Measurements from ENCODE around the gene HIBADH. TPM values are rescaled to one million over a fixed set of nuclear protein-coding genes. Genes with fewer than 3 reads are reported as not detected.
"Not testable (repeated sequence)": the region's sequence is repeated elsewhere in the genome, so short reads cannot be mapped to it uniquely, and the experiment has no call there.

Gene HIBADH
- total and polyA plus RNA-seq, 7 experiments from 2014 or later = 8.0 to 46.2 (median 14.7) TPM

- ChIA-PET POLR2A (no interaction called here), CTCF (no interaction called here)
- intact Hi-C loops (cut with micrococcal nuclease) = loop anchor here in 1 of 2 donors (5.0 kb wide), 1 partner anchor 193 kb away; no protein-coding TSS in a partner anchor
Observed at GRCh38 chr7:27579565-27579964, 83.1 kb downstream of the HIBADH start.

GRCh38 chr7:27578169-27578568 lies 84.5 kb downstream of the HIBADH start:
- H3K9me3 Mint-ChIP-seq; H3K36me3 ChIP-seq (ENCODE audit: control insufficient read depth in 2 of 3, insufficient read depth in 3 of 3, low read length in 3 of 3); H3K36me3 Mint-ChIP-seq; POLR2A ChIA-PET; H3K27ac ChIP-seq (ENCODE audit: low read depth, low read length); DNase-seq; ATAC-seq; H3K9me3 ChIP-seq (ENCODE audit: control insufficient read depth in 2 of 3, low read length in 3 of 3); H3K27me3 ChIP-seq (ENCODE audit: control insufficient read depth in 2 of 2, insufficient read depth in 2 of 2, low read length in 2 of 2); H3K27ac Mint-ChIP-seq; H3K4me3 Mint-ChIP-seq; H3K27me3 Mint-ChIP-seq; H3K4me1 ChIP-seq (ENCODE audit: control insufficient read depth in 2 of 2, insufficient read depth in 2 of 2, low read length in 2 of 2); H3K4me3 ChIP-seq (ENCODE audit: low read length); H3K4me1 Mint-ChIP-seq: not testable (repeated sequence)
- CTCF ChIA-PET = interaction anchor here (0.7 to 1.1 kb wide), 2 partner anchors 382 to 473 kb away, joined by 3 read pairs; no protein-coding TSS in a partner anchor
- intact Hi-C loops (cut with micrococcal nuclease) = loop anchor here in 1 of 2 donors (5.0 kb wide), 1 partner anchor 194 kb away; no protein-coding TSS in a partner anchor

More at GRCh38 chr7:27579565-27579964, 83.1 kb downstream of the HIBADH start:
- ATAC-seq = no peak
- peaks cover 0 to 9% (median 0%) of the 10 kb centered on the region in 5 donors for H3K36me3 Mint-ChIP-seq
- Histone ChIP-seq H3K27me3 (ENCODE audit: control insufficient read depth in 2 of 2, insufficient read depth in 2 of 2, low read length in 2 of 2) (no peaks in the 10 kb centered on the region), H3K36me3 (ENCODE audit: control insufficient read depth in 2 of 3, insufficient read depth in 3 of 3, low read length in 3 of 3) (no peaks in the 10 kb centered on the region), H3K9me3 (ENCODE audit: control insufficient read depth in 2 of 3, low read length in 3 of 3) (no peaks in the 10 kb centered on the region), H3K4me3 (ENCODE audit: low read length) (no peak overlapping the region), H3K27ac (ENCODE audit: low read depth, low read length) (no peak overlapping the region), H3K4me1 (ENCODE audit: control insufficient read depth in 2 of 2, insufficient read depth in 2 of 2, low read length in 2 of 2) (no peaks in the 10 kb centered on the region)
- peaks cover 0 to 3% (median 0%) of the 10 kb centered on the region in 5 donors for H3K27me3 Mint-ChIP-seq
- H3K4me1 Mint-ChIP-seq = peaks cover 0 to 6% (median 0%) of the 10 kb centered on the region in 7 donors
- H3K27ac Mint-ChIP-seq = no peak overlapping the region
- H3K4me3 Mint-ChIP-seq = no peak overlapping the region
- no peak for DNase-seq
- H3K9me3 Mint-ChIP-seq = peaks cover 0 to 1% (median 0%) of the 10 kb centered on the region in 11 donors

GRCh38 chr7:27576360-27576944 lies 86.2 kb downstream of the HIBADH start:
- peak in 5 of 9 donors; percentile 15 to 38 (median 29) for DNase-seq
- Histone ChIP-seq H3K4me1 (ENCODE audit: control insufficient read depth in 2 of 2, insufficient read depth in 2 of 2, low read length in 2 of 2) (no peaks in the 10 kb centered on the region), H3K4me3 (ENCODE audit: low read length) (no peak overlapping the region), H3K27ac (ENCODE audit: low read depth, low read length) (no peak overlapping the region), H3K36me3 (ENCODE audit: control insufficient read depth in 2 of 3, insufficient read depth in 3 of 3, low read length in 3 of 3) (no peaks in the 10 kb centered on the region), H3K27me3 (ENCODE audit: control insufficient read depth in 2 of 2, insufficient read depth in 2 of 2, low read length in 2 of 2) (no peaks in the 10 kb centered on the region), H3K9me3 (ENCODE audit: control insufficient read depth in 2 of 3, low read length in 3 of 3) (no peaks in the 10 kb centered on the region)
- peaks cover 0 to 6% (median 0%) of the 10 kb centered on the region in 7 donors for H3K4me1 Mint-ChIP-seq
- peaks cover 0 to 3% (median 0%) of the 10 kb centered on the region in 5 donors for H3K27me3 Mint-ChIP-seq
- peaks cover 0 to 1% (median 0%) of the 10 kb centered on the region in 11 donors for H3K9me3 Mint-ChIP-seq
- intact Hi-C loops (cut with micrococcal nuclease) = loop anchor here (1.0 to 5.0 kb wide), 4 partner anchors 196 to 444 kb away; no protein-coding TSS in a partner anchor
- ATAC-seq = peak; percentile 67
- H3K4me3 Mint-ChIP-seq = no peak overlapping the region
- CTCF ChIA-PET = interaction anchor here (0.6 to 1.7 kb wide), 6 partner anchors 11 to 381 kb away, joined by 3 to 10 read pairs (median 3); partner anchors contain the start of gene HIBADH
- peaks cover 0 to 14% (median 8%) of the 10 kb centered on the region in 5 donors for H3K36me3 Mint-ChIP-seq
- H3K27ac Mint-ChIP-seq = no peak overlapping the region
- POLR2A ChIA-PET = no interaction called here

- DNase-seq (no peak), ATAC-seq (no peak)
- peaks cover 0 to 1% (median 0%) of the 10 kb centered on the region in 11 donors for H3K9me3 Mint-ChIP-seq
- no peak overlapping the region for H3K27ac Mint-ChIP-seq
- H3K9me3 ChIP-seq (ENCODE audit: control insufficient read depth in 2 of 3, low read length in 3 of 3) = no peaks in the 10 kb centered on the region
- ChIA-PET CTCF (interaction anchor here (0.9 kb wide), 1 partner anchor 23 kb away, joined by 3 read pairs; no protein-coding TSS in a partner anchor), POLR2A (no interaction called here)
- H3K36me3 Mint-ChIP-seq = peaks cover 0 to 19% (median 13%) of the 10 kb centered on the region in 5 donors
- no peak overlapping the region for H3K4me3 ChIP-seq (ENCODE audit: low read length)
- no peaks in the 10 kb centered on the region for H3K27me3 ChIP-seq (ENCODE audit: control insufficient read depth in 2 of 2, insufficient read depth in 2 of 2, low read length in 2 of 2)
- no peak overlapping the region for H3K27ac ChIP-seq (ENCODE audit: low read depth, low read length)
- peaks cover 0 to 3% (median 0%) of the 10 kb centered on the region in 5 donors for H3K27me3 Mint-ChIP-seq
- no peak overlapping the region for H3K4me3 Mint-ChIP-seq
- H3K4me1 Mint-ChIP-seq = peaks cover 0 to 2% (median 0%) of the 10 kb centered on the region in 7 donors
- H3K4me1 ChIP-seq (ENCODE audit: control insufficient read depth in 2 of 2, insufficient read depth in 2 of 2, low read length in 2 of 2) = no peaks in the 10 kb centered on the region
- H3K36me3 ChIP-seq (ENCODE audit: control insufficient read depth in 2 of 3, insufficient read depth in 3 of 3, low read length in 3 of 3) = no peaks in the 10 kb centered on the region
- intact Hi-C loops (cut with micrococcal nuclease) = loop anchor here (1.0 to 5.0 kb wide), 4 partner anchors 197 to 445 kb away; no protein-coding TSS in a partner anchor
Observed at GRCh38 chr7:27575613-27576012, 87.1 kb downstream of the HIBADH start.

- Mint-ChIP-seq H3K9me3 (peaks cover 0 to 20% (median 5%) of the 10 kb centered on the region in 11 donors), H3K27ac (no peak overlapping the region), H3K4me1 (no peaks in the 10 kb centered on the region), H3K4me3 (no peak overlapping the region), H3K27me3 (no peaks in the 10 kb centered on the region), H3K36me3 (peaks cover 0 to 56% (median 44%) of the 10 kb centered on the region in 5 donors)
- Histone ChIP-seq H3K9me3 (ENCODE audit: control insufficient read depth in 2 of 3, low read length in 3 of 3) (no peaks in the 10 kb centered on the region), H3K4me3 (ENCODE audit: low read length) (no peak overlapping the region), H3K4me1 (ENCODE audit: control insufficient read depth in 2 of 2, insufficient read depth in 2 of 2, low read length in 2 of 2) (no peaks in the 10 kb centered on the region), H3K27me3 (ENCODE audit: control insufficient read depth in 2 of 2, insufficient read depth in 2 of 2, low read length in 2 of 2) (no peaks in the 10 kb centered on the region), H3K36me3 (ENCODE audit: control insufficient read depth in 2 of 3, insufficient read depth in 3 of 3, low read length in 3 of 3) (no peaks in the 10 kb centered on the region), H3K27ac (ENCODE audit: low read depth, low read length) (no peak overlapping the region)
- intact Hi-C loops (cut with micrococcal nuclease) = no loop called here
- ChIA-PET POLR2A (no interaction called here), CTCF (no interaction called here)
- ATAC-seq (no peak), DNase-seq (no peak)
Observed at GRCh38 chr7:27569106-27569505, 93.6 kb downstream of the HIBADH start.

- Mint-ChIP-seq H3K4me3 (no peak overlapping the region), H3K36me3 (peaks cover 0 to 59% (median 53%) of the 10 kb centered on the region in 5 donors), H3K27ac (no peak overlapping the region), H3K27me3 (no peaks in the 10 kb centered on the region), H3K9me3 (peaks cover 0 to 31% (median 6%) of the 10 kb centered on the region in 11 donors), H3K4me1 (no peaks in the 10 kb centered on the region)
- H3K9me3 ChIP-seq (ENCODE audit: control insufficient read depth in 2 of 3, low read length in 3 of 3) = no peaks in the 10 kb centered on the region
- no peaks in the 10 kb centered on the region for H3K4me1 ChIP-seq (ENCODE audit: control insufficient read depth in 2 of 2, insufficient read depth in 2 of 2, low read length in 2 of 2)
- intact Hi-C loops (cut with micrococcal nuclease) = no loop called here
- DNase-seq (no peak), ATAC-seq (no peak)
- CTCF ChIA-PET = no interaction called here
- POLR2A ChIA-PET = no interaction called here
- no peaks in the 10 kb centered on the region for H3K27me3 ChIP-seq (ENCODE audit: control insufficient read depth in 2 of 2, insufficient read depth in 2 of 2, low read length in 2 of 2)
- H3K27ac ChIP-seq (ENCODE audit: low read depth, low read length) = no peak overlapping the region
- no peaks in the 10 kb centered on the region for H3K36me3 ChIP-seq (ENCODE audit: control insufficient read depth in 2 of 3, insufficient read depth in 3 of 3, low read length in 3 of 3)
- H3K4me3 ChIP-seq (ENCODE audit: low read length) = no peak overlapping the region
Observed at GRCh38 chr7:27567266-27567665, 95.4 kb downstream of the HIBADH start.
